Suprapubic skin (tissue), 4 donors: ENCODE data around the gene RPL36. TPM values are rescaled to one million over a fixed set of nuclear protein-coding genes. Genes with fewer than 3 reads are reported as not detected.

Experiments
- DNase-seq, 2 donors: peaks; one replicate each; pipeline ENCODE4 v3.0.0-alpha.2; 2019; ENCODE audit warnings: low spot score in 2 of 2
- H3K27ac ChIP-seq: fragments of 200-600 bp; sonication (generic); one replicate; pipeline ENCODE4 v1.5.1; 2019
- H3K27me3 ChIP-seq: fragments of 200-600 bp; sonication (generic); one replicate; pipeline ENCODE4 v1.5.1; 2019
- H3K36me3 ChIP-seq: fragments of 200-600 bp; sonication (generic); one replicate; pipeline ENCODE4 v1.5.1; 2019
- H3K4me1 ChIP-seq: fragments of 200-600 bp; sonication (generic); one replicate; pipeline ENCODE4 v1.5.1; 2019
- H3K4me3 ChIP-seq: fragments of 200-600 bp; sonication (generic); one replicate; pipeline ENCODE4 v1.5.1; 2019; ENCODE audit warnings: mild to moderate bottlenecking
- H3K9me3 ChIP-seq: fragments of 200-600 bp; sonication (generic); one replicate; pipeline ENCODE4 v1.5.1; 2019
- EP300 ChIP-seq: sonication (generic); formaldehyde crosslinking; IDR thresholded peaks from one replicate; pipeline ENCODE4 v1.6.1; 2017; ENCODE audit warnings: antibody characterized with exemption
- POLR2A ChIP-seq, 2 donors: fragments of 450-650 bp; IDR thresholded peaks; one replicate each; pipeline ENCODE4 v1.6.1; 2017; ENCODE audit warnings: antibody characterized with exemption in 2 of 2, mild to moderate bottlenecking in 2 of 2, moderate library complexity in 2 of 2
- POLR2AphosphoS5 ChIP-seq, 3 donors: sonication (generic); formaldehyde crosslinking; IDR thresholded peaks; one replicate each; pipeline ENCODE4 v1.6.1; 2017; ENCODE audit warnings: antibody characterized with exemption in 3 of 3
- WGBS: methylation state at CpG from one replicate; pipeline ENCODE4 v1.1.5; 2018; 5-methylcytosine and 5-hydroxymethylcytosine counted together
- total RNA-seq, 4 donors: library from RNA; depleted of rRNA; stranded (reverse); fragments of >200 nt; gene quantifications; one replicate each; pipeline ENCODE4 v1.1.0, GENCODE V29; 2016
- TF ChIP-seq, protein P1 (sequence below), 2 donors: fragments of 200-600 bp in 1 of 2; fragments of 450-650 bp in 1 of 2; sonication (generic) in 1 of 2; IDR thresholded peaks; one replicate each; pipeline ENCODE4 v1.5.1; 2016 to 2019; ENCODE audit warnings: antibody characterized with exemption in 2 of 2, mild to moderate bottlenecking in 1 of 2, moderate library complexity in 1 of 2

RPL36 gene
- total RNA-seq, 4 donors from 2014 or later = 420 to 822 (median 688) TPM

DNA sequence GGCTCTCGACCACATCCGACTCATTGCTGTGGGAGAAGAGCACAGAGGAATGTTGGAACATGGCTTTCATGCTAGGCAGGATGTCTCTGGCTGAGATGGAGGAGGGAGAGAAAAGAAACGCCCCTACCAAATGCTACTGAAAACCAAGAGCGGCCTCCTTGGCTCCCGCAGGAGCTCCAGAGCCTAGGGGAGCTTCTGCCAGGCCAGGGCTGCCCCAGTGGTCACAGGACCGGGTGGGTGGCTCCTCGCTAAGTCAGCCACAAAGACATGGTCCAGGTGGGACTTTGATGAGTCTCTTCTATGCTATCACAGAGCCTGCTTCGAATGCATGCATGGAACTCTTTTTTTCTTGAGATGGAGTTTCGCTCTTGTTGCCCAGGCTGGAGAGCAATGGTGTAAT is 23.1 kb downstream of the RPL36 start:
- H3K9me3 ChIP-seq = no peaks in the 10 kb centered on the region
- WGBS = 96% methylated on average over 9 of the region's 9 CpGs
- peaks cover 10% of the 10 kb centered on the region for H3K4me1 ChIP-seq
- no peak overlapping the region for H3K4me3 ChIP-seq
- TF ChIP-seq, protein P1, sequence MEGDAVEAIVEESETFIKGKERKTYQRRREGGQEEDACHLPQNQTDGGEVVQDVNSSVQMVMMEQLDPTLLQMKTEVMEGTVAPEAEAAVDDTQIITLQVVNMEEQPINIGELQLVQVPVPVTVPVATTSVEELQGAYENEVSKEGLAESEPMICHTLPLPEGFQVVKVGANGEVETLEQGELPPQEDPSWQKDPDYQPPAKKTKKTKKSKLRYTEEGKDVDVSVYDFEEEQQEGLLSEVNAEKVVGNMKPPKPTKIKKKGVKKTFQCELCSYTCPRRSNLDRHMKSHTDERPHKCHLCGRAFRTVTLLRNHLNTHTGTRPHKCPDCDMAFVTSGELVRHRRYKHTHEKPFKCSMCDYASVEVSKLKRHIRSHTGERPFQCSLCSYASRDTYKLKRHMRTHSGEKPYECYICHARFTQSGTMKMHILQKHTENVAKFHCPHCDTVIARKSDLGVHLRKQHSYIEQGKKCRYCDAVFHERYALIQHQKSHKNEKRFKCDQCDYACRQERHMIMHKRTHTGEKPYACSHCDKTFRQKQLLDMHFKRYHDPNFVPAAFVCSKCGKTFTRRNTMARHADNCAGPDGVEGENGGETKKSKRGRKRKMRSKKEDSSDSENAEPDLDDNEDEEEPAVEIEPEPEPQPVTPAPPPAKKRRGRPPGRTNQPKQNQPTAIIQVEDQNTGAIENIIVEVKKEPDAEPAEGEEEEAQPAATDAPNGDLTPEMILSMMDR (IDR thresholded peaks at IDR 0.05) = no peak
- TF ChIP-seq EP300 (no peak), POLR2A (IDR thresholded peaks at IDR 0.05) (no peak), POLR2AphosphoS5 (IDR thresholded peaks at IDR 0.05) (no peak)
- H3K27ac ChIP-seq = no peak overlapping the region
- peaks cover 53% of the 10 kb centered on the region for H3K36me3 ChIP-seq
- no peak for DNase-seq
- no peaks in the 10 kb centered on the region for H3K27me3 ChIP-seq

DNA sequence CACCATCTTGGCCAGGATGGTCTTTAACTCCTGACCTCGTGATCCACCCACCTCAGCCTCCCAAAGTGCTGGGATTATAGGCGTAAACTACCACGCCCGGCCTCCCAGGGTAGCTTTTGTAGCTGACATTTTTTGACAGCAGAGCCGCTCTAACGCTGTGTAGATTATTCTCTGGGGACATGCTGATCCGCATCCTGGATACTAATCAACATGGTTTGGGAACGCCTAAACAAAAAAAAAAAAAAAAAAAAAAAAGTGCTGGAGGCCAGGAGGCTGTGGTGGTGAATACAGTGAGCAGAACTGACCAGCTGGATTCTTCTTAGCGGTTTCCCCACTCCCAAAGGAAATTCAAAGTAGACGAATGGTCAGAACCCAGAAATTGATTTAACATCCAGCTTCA is 24.7 kb downstream of the RPL36 start:
- peaks cover 41% of the 10 kb centered on the region for H3K36me3 ChIP-seq
- TF ChIP-seq EP300 = no peak
- no peak for TF ChIP-seq POLR2AphosphoS5 (IDR thresholded peaks at IDR 0.05)
- H3K27ac ChIP-seq = no peak overlapping the region

DNA sequence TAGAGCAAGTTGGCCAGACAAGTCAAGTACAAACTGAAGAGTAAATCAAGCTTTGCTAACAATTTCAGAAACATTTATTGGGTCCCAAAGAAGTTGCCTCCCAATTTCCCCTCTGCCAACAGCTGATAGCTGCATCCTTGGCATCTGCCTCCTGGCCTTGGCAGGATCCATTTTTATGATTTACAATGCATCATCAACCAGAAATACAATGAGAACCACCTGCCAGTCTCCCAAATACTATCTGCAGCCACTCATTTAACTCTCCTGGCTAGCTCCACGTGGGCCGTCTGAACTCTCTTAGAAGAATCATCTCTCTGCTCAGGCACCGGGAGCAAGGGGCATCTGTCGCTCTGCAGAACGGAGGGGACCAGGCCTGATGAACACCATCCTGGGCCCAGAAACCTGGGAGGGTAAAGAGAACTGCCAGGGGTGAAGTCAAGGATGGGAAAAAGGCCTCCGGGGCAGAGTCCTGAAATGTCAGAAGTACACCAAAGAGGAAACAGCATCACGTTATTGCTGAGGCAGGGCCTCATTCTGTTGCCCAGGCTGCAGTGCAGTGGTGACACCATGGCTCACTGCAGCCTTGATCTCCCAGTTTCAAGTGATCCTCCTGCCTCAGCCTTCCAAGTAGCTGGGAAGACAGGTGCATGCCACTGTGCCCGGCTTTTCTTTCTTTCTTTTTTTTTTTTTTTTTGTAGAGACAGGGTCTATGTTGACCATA is 27.3 kb downstream of the RPL36 start:
- H3K27ac ChIP-seq = no peak overlapping the region
- H3K4me1 ChIP-seq = peaks cover 32% of the 10 kb centered on the region
- 74% methylated on average over 8 of the region's 8 CpGs for WGBS
- H3K27me3 ChIP-seq = no peaks in the 10 kb centered on the region
- H3K9me3 ChIP-seq = no peaks in the 10 kb centered on the region
- H3K36me3 ChIP-seq = peaks cover 16% of the 10 kb centered on the region
- DNase-seq = no peak
- H3K4me3 ChIP-seq = no peak overlapping the region
- TF ChIP-seq POLR2A (IDR thresholded peaks at IDR 0.05) (no peak), POLR2AphosphoS5 (IDR thresholded peaks at IDR 0.05) (no peak), EP300 (no peak)
- TF ChIP-seq, protein P1 (IDR thresholded peaks at IDR 0.05) = no peak

More for the DNA sequence above, 24.7 kb downstream of the RPL36 start:
- WGBS = 76% methylated on average over 10 of the region's 10 CpGs
- H3K9me3 ChIP-seq = no peaks in the 10 kb centered on the region
- no peak for DNase-seq
- peaks cover 25% of the 10 kb centered on the region for H3K4me1 ChIP-seq
- no peak overlapping the region for H3K4me3 ChIP-seq
- no peaks in the 10 kb centered on the region for H3K27me3 ChIP-seq

DNA sequence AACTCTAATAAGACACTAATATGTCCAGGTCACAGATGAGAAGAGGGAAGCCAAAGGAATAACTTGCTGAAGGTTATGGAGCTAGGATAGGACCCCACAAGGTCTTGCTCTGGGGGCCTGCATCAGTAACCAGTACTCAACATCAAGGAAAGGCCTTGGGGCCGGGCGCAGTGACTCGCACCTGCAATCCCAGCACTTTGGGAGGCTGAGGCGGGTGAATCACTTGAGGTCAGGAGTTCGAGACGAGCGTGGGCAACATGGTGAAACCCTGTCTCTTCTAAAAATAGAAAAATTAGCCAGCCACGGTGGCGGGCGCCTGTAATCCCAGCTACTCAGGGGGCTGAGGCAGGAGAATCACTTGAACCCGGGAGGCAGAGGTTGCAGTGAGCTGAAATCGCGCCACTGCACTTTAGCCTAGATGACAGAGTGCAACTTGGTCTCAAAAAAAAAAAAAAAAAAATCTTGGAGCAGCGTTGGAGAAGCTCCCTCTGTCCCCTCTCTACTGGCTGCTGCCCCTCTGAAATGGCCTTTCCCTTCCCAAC is 28.0 kb downstream of the RPL36 start:
- WGBS = 54% methylated on average over 14 of the region's 14 CpGs
- H3K4me3 ChIP-seq = no peak overlapping the region

DNA sequence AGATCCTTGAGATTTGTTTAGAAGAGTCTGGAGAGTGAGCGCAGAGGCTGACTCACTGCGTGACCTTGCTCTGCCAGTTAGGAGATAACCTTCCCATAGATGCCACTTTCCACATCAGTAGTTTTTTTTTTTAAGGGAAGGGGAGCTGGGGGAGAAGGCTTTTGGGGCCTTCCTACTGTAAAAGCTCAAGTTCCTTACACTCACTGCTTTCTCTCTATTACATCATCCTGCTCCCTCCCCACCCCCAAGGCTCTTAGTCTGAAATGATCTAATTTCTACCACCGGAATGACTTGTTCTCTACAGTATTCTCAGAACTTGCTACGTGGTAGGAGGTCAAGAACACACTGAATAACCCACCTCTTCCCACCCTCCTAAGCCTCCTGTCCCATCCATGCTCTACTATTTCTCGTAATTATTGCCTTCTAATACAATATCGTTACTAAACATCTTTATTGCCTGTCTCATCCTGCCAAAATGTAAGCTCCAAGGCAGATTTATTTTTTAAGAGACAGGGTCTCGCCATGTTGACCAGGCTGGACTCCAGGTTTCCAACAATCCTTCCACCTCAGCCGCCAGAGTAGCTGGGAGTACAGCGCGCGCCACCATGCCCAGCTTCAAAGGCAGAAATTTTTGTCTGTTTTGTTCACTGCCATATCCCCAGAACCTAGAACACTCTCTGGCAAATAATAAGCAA is 28.6 kb downstream of the RPL36 start:
- TF ChIP-seq POLR2A (IDR thresholded peaks at IDR 0.05) (no peak), EP300 (no peak), POLR2AphosphoS5 (IDR thresholded peaks at IDR 0.05) (no peak)
- TF ChIP-seq, protein P1 (IDR thresholded peaks at IDR 0.05) = no peak
- H3K4me3 ChIP-seq = peak overlapping the region; percentile 99
- WGBS = 28% methylated on average over 11 of the region's 11 CpGs

More for the DNA sequence above, 28.0 kb downstream of the RPL36 start:
- Histone ChIP-seq H3K9me3 (no peaks in the 10 kb centered on the region), H3K27ac (no peak overlapping the region), H3K36me3 (peaks cover 9% of the 10 kb centered on the region), H3K27me3 (no peaks in the 10 kb centered on the region), H3K4me1 (peaks cover 32% of the 10 kb centered on the region)
- TF ChIP-seq, protein P1 (IDR thresholded peaks at IDR 0.05) = no peak
- no peak for TF ChIP-seq POLR2A (IDR thresholded peaks at IDR 0.05)
- TF ChIP-seq EP300 = no peak
- TF ChIP-seq POLR2AphosphoS5 (IDR thresholded peaks at IDR 0.05) = no peak
- DNase-seq = no peak

More for the DNA sequence above, 28.6 kb downstream of the RPL36 start:
- Histone ChIP-seq H3K27ac (peak overlapping the region; percentile 97), H3K27me3 (no peaks in the 10 kb centered on the region), H3K9me3 (no peaks in the 10 kb centered on the region), H3K4me1 (peaks cover 32% of the 10 kb centered on the region), H3K36me3 (peaks cover 3% of the 10 kb centered on the region)
- no peak for DNase-seq
